Stimulated activated CD4-positive, alpha-beta T cell treated with anti-CD3 and anti-CD28 coated beads, Interleukin-12 subunit alpha, Interleukin-12 subunit beta, amount 100 ng/mL, for 24 hours (primary cell): Measurements from ENCODE around the gene THRB.

Experiments
- DNase-seq, 2 experiments: peaks; one replicate each; pipeline ENCODE4 v3.0.0-alpha.2; 2020; ENCODE audit warnings: low read depth in 2 of 2

The THRB gene

GRCh38 chr3:24352893-24353553 is 141.6 kb downstream of the THRB start:
- DNase-seq, result no peak

- no peak for DNase-seq
These were observed 142.7 kb downstream of the THRB start for GRCh38 chr3:24351779-24352469.

- DNase-seq, result no peak
These were observed 145.2 kb downstream of the THRB start for GRCh38 chr3:24349367-24350019.

- DNase-seq, result no peak
These were observed 146.3 kb downstream of the THRB start for GRCh38 chr3:24348348-24348747.

- DNase-seq, result no peak
These were observed 149.7 kb downstream of the THRB start for GRCh38 chr3:24344784-24345439.

- no peak for DNase-seq
These were observed 151.4 kb downstream of the THRB start for GRCh38 chr3:24343084-24343783.

- DNase-seq, result no peak
These were observed 152.4 kb downstream of the THRB start for GRCh38 chr3:24342275-24342674.

GRCh38 chr3:24341668-24342067 is 153.0 kb downstream of the THRB start:
- DNase-seq, result no peak

GRCh38 chr3:24340966-24341365 is 153.7 kb downstream of the THRB start:
- no peak for DNase-seq

GRCh38 chr3:24340161-24340560 is 154.5 kb downstream of the THRB start:
- DNase-seq, result no peak

- no peak for DNase-seq
These were observed 155.3 kb downstream of the THRB start for GRCh38 chr3:24339266-24339825.

- DNase-seq, result no peak
These were observed 156.1 kb downstream of the THRB start for GRCh38 chr3:24338409-24339130.

- no peak for DNase-seq
These were observed 158.5 kb downstream of the THRB start for GRCh38 chr3:24336101-24336500.

GRCh38 chr3:24332092-24332491 is 162.6 kb downstream of the THRB start:
- no peak for DNase-seq

- no peak for DNase-seq
These were observed 171.4 kb downstream of the THRB start for GRCh38 chr3:24323272-24323671.

GRCh38 chr3:24320601-24321000 is 174.0 kb downstream of the THRB start:
- no peak for DNase-seq

GRCh38 chr3:24318677-24319287 is 175.9 kb downstream of the THRB start:
- DNase-seq, result no peak

GRCh38 chr3:24316887-24317383 is 177.7 kb downstream of the THRB start:
- no peak for DNase-seq

GRCh38 chr3:24315971-24316370 is 178.7 kb downstream of the THRB start:
- no peak for DNase-seq

GRCh38 chr3:24315356-24315755 is 179.3 kb downstream of the THRB start:
- DNase-seq, result no peak
